NCI-H2196 treated with DMSO at 0.1 percent for 48 hours (cell line): ENCODE data around the gene RPTOR.
A peak's percentile ranks its signal among the peaks of the same experiment; 100 is the strongest.

Experiments
- DNase-seq: peaks from one replicate; lab custom pipeline; 2025; ENCODE audit not compliant: unreplicated experiment; lab: John Stamatoyannopoulos, UW

RPTOR gene

GRCh38 chr17:80822700-80823410 is 278.2 kb downstream of the RPTOR start:
- DNase-seq: no peak

DNA sequence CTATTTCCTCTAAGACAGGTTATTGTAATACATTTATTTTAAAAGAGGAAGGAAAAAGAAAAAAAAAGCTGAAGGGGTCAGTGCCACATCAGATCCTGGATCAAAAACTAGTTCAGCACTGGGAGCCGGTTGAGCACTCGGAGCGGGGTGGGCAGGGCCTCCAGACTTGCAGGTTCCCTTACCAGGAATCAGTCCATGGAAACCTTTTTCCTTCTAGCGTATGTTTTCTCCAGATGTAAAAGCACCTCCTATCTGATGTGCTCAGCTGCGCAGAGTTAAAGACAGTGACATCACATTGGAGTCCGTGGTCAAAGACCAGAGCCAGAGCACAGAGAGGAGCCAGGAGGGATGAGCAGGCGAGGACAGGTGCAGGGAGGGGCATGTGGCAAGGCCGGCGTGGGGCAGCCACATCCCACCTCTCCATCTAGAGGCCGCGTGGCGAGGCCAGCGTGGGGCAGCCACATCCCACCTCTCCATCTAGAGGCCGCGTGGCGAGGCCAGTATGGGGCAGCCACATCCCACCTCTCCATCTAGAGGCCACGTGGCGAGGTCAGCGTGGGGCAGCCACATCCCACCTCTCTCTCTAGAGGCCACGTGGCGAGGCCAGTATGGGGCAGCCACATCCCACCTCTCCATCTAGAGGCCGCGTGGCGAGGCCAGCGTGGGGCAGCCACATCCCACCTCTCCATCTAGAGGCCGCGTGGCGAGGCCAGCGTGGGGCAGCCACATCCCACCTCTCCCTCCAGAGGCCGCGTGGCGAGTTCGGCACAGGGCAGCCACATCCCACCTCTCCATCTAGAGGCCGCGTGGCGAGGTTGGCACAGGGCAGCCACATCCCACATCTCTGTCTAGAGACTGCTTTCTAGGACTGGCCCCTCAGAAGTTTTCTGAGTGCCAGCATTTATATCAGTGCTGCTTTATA is 280.2 kb downstream of the RPTOR start:
- no peak for DNase-seq

DNA sequence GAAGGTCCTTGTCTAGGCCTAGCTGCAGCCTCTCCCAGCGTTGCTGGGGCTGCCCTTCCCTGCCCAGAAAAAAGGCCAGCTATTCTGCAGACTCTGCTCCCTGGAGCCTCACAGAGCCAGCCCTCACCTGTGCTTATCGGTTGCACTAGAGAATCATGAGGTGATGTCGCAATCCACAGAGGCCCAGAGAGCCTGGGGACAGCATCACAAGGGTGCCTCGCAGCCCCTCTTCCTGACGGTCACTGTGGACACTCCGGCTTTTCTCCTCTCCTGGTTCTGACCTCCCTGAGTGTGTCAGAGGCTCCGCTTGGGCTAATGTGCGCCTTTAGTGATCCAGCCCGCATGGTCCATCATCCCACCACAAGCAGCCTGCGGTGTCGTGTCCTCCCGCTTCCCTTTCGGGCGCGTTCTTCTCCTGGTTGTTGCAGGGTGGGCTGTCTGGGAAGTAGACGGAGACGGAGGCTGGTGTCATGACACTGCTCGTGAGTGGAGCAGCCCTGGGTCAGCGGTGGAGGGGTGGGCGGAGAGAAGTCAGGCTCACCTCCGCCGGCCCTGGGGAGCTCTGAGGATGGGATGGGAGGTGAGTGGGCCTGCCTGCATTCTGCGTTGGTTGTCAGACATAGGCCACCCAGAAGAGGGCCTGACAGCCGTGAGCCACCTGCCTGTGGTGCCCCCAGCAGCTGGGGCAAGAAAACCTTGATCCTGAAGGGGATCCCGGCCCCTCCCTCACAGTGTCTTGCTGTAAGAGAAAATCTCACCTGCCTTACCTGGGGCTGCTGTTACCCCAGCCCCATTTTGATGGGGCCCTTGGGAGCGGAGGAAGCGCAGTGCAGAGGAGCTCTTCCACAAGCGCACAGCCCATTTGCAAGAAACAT is 281.1 kb downstream of the RPTOR start:
- DNase-seq: no peak

DNA sequence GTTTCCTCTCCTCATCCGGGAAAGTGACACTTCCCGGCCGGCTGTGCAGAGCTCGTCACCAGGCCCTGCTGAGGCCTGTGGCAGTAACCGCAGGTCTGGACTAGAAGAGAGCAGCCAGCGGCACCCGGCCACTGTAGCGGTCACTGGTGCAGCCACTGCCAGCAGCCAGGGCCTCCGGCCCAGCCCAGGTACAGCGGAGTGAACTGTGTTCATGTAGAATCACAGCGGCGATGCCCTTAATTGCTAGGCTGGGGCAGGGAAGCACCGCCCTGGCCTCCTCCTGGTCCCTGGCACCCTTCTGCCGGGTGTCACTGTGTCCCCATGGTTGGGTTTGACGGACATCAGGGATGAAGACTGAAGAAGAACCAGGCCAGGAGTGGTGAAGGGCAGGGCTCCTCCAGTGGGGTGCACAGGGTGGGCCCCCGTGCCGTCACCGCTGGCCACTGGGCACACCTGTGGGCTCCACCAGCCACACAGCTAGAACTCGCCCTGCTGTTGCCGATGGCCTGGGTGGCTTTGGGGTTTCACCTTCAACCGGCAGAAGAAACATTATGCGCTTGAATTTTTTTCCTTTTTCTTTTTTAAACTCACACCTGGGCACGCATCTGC is 281.8 kb downstream of the RPTOR start:
- DNase-seq: no peak

DNA sequence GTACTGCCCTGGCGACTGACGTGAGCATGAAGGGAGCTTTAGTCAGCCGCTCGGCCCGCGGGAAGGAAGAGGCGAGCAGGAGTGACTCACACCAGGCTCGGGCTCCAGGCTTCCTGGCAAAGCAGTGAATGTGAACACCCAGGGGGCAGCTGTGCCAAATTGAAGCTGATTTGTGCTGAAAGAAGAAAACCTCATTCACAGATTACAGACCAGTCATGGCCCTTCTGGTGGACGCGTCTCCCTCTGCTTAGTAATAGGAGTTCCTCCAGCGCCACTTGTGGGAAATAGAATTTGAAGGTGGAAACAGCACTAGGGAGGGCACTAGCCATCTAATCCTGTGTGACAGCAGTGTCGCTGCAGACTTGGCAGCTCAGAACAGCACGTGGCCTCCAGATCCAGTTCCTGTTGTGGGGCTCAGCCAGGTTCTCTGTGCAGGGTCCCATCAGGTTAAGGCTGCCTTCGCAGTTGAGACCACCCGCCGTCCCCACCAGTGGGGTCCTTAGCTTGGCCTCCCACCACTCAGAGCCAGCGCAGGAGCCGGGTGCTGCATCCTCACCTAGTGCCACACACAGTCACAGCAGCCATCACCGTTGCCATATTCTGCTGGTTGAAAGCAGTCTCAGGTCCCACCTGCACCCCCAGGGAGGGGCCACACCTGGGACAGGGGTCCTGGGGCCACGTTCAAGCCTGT is 282.5 kb downstream of the RPTOR start:
- DNase-seq: no peak

- no peak for DNase-seq
Observed at GRCh38 chr17:80827646-80828643, 283.3 kb downstream of the RPTOR start.

GRCh38 chr17:80829166-80829813 is 284.7 kb downstream of the RPTOR start:
- DNase-seq: no peak

DNA sequence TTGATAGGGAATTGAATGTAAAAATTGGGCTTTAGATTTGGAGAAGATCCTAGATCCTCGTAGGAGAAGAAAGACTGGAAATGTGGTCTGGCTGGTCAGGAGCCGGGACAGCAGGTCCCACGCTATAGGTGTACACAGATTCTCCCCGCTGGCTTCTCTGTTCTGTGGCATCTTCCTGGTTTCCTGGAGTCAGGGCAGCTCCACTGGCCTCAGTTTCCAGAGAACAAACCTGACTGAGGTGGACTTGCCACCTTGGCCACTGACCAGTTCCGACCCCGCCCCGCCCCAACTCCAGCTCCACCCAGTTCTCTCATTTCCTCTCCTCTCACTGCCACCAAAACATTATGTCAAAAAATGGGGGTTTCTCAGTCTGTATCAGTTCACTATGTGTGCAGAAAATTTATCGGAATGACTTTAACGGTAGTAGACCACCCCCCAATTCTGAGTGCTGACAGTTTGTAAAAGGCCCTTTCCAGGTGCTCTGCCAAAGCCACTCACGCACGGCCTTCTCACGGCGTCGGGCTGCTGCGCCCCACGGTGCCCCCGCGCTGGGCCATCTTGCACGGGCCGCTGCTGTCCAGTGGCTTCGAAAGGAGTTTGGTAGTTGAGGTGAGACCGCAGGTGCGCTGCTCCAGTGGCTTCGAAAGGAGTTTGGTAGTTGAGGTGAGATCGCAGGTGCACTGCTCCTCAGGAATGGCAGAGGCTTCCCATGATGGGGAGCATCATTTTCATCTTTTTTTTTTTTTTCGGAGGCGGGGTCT is 285.6 kb downstream of the RPTOR start:
- no peak for DNase-seq

DNA sequence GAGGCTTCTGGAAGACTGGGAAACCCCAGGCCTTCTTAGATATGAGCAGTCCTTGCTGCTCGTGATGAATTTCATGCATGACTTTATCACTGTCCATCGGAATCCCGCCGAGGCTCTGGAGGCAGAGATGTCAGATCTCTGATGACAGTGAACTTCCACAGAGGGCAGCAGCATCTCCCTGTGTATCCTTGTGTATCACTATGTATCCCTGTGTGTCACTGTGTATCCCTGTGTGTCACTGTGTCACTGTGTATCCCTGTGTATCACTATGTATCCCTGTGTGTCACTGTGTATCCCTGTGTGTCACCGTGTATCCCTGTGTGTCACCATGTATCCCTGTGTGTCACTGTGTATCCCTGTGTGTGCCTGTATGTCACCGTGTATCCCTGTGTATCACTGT is 286.9 kb downstream of the RPTOR start:
- DNase-seq: no peak

- DNase-seq: peak; percentile 59
Observed at GRCh38 chr17:80832266-80832676, 287.6 kb downstream of the RPTOR start.

DNA sequence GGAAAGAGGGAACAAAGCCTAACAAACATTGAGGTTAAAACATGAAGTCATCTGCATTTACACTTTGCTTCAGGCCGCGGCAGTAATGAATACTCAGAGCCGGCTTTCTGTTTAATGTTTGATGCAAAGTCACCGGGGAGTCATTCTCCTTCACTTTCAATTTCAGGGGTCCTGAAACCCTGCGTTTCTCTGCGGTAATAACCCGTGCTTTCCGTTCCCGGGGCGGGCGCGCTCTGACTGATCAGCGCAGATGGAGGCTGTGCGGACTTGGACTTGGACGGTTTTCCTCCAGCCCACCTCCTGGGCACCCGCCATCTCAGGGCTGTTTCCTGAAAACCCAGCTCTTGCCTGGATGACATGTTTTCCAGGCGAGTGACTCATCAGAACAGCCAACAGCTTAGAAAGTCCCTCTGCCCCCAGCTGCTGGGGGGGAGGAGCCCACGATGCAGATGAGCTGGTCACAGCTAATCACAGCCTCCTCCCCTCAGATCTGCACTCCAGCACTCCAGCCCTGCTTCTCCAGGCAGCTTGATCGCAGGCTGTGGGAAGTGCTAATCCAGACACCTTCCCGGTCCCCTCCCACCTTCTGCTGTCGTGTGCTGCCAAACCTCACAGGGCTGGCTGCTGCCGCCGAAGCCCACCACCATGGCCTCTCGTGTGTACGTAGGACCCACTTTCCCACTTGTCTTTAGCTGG is 288.4 kb downstream of the RPTOR start:
- peak; percentile 96 for DNase-seq

GRCh38 chr17:80833952-80834892 is 289.6 kb downstream of the RPTOR start:
- DNase-seq: no peak

GRCh38 chr17:80834893-80835275 is 290.2 kb downstream of the RPTOR start:
- DNase-seq: no peak

- no peak for DNase-seq
Observed at GRCh38 chr17:80835816-80836657, 291.4 kb downstream of the RPTOR start.

DNA sequence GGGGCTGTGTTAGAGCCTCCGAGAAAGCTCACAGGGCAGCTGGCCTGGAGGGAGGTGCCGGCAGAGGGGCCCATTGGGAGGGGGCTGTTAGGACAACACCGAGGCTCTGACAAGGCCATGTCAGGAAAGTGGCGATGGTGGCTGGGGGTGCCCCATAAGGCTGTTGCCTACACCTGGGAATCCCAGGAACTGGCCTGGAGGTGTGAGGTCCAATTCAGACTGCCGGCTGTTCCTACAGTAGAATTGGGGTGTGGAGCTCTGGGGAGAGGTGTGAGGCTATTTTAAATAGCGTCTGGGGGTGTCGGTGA is 292.0 kb downstream of the RPTOR start:
- no peak for DNase-seq
